Karpas-422 (cell line): ENCODE measurements around the gene HDDC2. TPM values are rescaled to one million over a fixed set of nuclear protein-coding genes. Genes with fewer than 3 reads are reported as not detected.

Experiments
- DNase-seq: peaks from one replicate; pipeline ENCODE4 v3.0.0-alpha.2; 2015
- H2AFZ ChIP-seq: fragments of 200-600 bp; sonication (generic); 2 replicates; pipeline ENCODE4 v1.6.1; 2014; ENCODE audit warnings: antibody characterized with exemption, low read length, mixed read lengths
- H3K27ac ChIP-seq: fragments of 200-600 bp; sonication (generic); 2 replicates; pipeline ENCODE4 v1.5.1; 2014; ENCODE audit warnings: mild to moderate bottlenecking, low read length, moderate library complexity
- H3K27me3 ChIP-seq: fragments of 200-600 bp; sonication (generic); 2 replicates; pipeline ENCODE4 v1.6.1; 2014; ENCODE audit warnings: low read length, mixed read lengths
- H3K36me3 ChIP-seq: fragments of 200-600 bp; sonication (generic); 2 replicates; pipeline ENCODE4 v1.6.1; 2014; ENCODE audit warnings: low read length, mixed read lengths; ENCODE audit not compliant: insufficient read depth
- H3K4me1 ChIP-seq: fragments of 200-600 bp; sonication (generic); 2 replicates; pipeline ENCODE4 v1.6.1; 2014; ENCODE audit warnings: mild to moderate bottlenecking, low read length, mixed read lengths
- H3K4me2 ChIP-seq: fragments of 200-600 bp; sonication (generic); 2 replicates; pipeline ENCODE4 v1.6.1; 2014; ENCODE audit warnings: low read length, low read depth, mild to moderate bottlenecking; ENCODE audit not compliant: poor library complexity, severe bottlenecking
- H3K4me3 ChIP-seq: fragments of 200-600 bp; sonication (generic); 2 replicates; pipeline ENCODE4 v1.5.1; 2014; ENCODE audit warnings: mild to moderate bottlenecking, antibody characterized with exemption, low read length, mixed read lengths
- H3K79me2 ChIP-seq: fragments of 200-600 bp; sonication (generic); 2 replicates; pipeline ENCODE4 v1.6.1; 2014; ENCODE audit warnings: mild to moderate bottlenecking, low read length, mixed read lengths
- H3K9ac ChIP-seq: fragments of 200-600 bp; sonication (generic); 2 replicates; pipeline ENCODE4 v1.6.0; 2014; ENCODE audit warnings: low read length
- H3K9me2 ChIP-seq: fragments of 200-600 bp; sonication (generic), shearing (Covaris generic); replicated peaks from 2 replicates; pipeline ENCODE4 v1.6.0; 2014; ENCODE audit warnings: mild to moderate bottlenecking, low read length, moderate library complexity; ENCODE audit not compliant: insufficient read depth
- H3K9me3 ChIP-seq: fragments of 300-700, 200-600 bp; sonication (generic); 2 replicates; pipeline ENCODE4 v1.6.1; 2014; ENCODE audit warnings: low read length, mixed read lengths
- H4K20me1 ChIP-seq: fragments of 200-600 bp; sonication (generic); 2 replicates; pipeline ENCODE4 v1.6.1; 2014; ENCODE audit warnings: mild to moderate bottlenecking, antibody characterized with exemption, low read length, low read depth; ENCODE audit not compliant: insufficient read depth
- total RNA-seq: library from RNA; depleted of rRNA; stranded (reverse); fragments of >200 nt; shearing (Covaris generic); gene quantifications from 2 replicates; pipeline ENCODE4 v1.2.3, GENCODE V29; 2014; ENCODE audit warnings: low replicate concordance

HDDC2 gene
- total RNA-seq, 1 experiment from 2014 or later, result 167 TPM

DNA sequence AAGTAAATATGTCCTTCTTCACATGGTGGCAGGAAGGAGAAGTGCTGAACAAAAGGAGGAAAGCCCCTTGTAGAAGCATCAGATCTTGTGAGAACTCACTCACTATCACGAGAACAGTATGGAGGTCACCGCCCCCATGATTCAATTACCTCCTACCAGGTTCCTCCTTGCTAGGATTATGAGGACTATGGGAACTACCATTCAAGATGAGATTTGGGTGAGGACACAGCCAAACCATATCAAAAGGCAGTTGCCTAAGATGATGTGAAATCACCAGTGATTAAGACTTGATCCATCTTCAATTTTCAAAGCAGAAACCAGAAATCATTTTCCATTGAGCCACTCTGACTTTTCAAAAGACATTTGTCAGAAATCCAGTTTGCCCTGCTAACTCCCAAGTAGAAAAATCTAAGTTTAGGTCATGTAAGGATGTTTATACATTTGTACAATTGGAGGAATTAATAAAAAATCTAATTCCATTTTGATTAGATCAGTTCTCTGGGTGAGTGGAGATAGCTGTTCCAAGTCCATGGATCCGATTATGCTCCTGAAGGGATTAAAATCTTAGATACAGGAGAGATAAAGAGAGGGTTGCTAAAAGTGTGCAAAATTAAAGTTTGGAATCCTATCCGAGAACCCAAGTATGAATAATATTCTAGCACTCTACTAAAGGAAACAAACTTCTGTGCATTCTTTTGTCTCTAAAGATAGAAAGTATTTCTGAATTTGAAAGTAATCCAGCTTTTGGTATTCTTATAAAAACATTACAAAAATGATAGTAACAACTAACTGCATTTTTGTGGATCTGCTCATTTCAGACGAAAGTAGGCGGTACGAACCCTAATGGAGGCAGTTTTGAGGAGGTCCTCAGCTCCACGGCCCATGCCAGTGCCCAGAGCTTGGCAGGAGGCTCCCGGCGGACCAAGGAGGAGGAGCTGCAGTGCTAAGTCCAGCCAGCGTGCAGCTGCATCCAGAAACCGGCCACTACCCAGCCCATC lies 39.5 kb downstream of the HDDC2 start:
- Histone ChIP-seq H3K4me2 (no peak overlapping the region), H3K79me2 (no peaks in the 10 kb centered on the region), H2AFZ (no peak overlapping the region), H3K9me3 (no peaks in the 10 kb centered on the region), H3K27me3 (no peaks in the 10 kb centered on the region), H3K36me3 (no peaks in the 10 kb centered on the region), H3K9ac (no peak overlapping the region), H3K9me2 (no peaks in the 10 kb centered on the region), H3K27ac (no peak overlapping the region), H3K4me1 (no peaks in the 10 kb centered on the region), H3K4me3 (no peak overlapping the region), H4K20me1 (no peaks in the 10 kb centered on the region)
- no peak for DNase-seq

DNA sequence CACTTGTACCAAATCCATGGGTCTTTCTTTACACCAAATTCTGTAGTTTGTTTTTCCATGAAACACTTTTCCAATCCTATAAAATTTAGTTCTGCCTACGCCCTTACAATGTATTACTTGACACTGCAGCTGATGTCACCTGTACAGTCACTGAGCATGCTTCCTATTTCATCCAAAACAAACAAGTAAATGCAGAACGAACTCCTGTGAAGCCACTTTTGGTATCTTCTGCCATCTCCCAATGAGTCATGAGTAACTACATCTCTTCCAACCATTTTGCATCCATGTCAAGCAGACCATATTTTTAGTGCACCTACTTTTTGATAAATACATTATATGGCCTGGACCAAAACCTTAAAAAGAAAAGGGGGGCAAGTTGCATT lies 42.4 kb downstream of the HDDC2 start:
- Histone ChIP-seq H3K9me2 (no peaks in the 10 kb centered on the region), H3K9me3 (no peaks in the 10 kb centered on the region), H3K4me2 (no peak overlapping the region), H3K36me3 (no peaks in the 10 kb centered on the region), H3K9ac (no peak overlapping the region), H3K79me2 (no peaks in the 10 kb centered on the region), H3K27me3 (no peaks in the 10 kb centered on the region), H3K4me1 (no peaks in the 10 kb centered on the region), H3K27ac (no peak overlapping the region), H2AFZ (no peak overlapping the region), H3K4me3 (no peak overlapping the region), H4K20me1 (no peaks in the 10 kb centered on the region)
- DNase-seq, result no peak

DNA sequence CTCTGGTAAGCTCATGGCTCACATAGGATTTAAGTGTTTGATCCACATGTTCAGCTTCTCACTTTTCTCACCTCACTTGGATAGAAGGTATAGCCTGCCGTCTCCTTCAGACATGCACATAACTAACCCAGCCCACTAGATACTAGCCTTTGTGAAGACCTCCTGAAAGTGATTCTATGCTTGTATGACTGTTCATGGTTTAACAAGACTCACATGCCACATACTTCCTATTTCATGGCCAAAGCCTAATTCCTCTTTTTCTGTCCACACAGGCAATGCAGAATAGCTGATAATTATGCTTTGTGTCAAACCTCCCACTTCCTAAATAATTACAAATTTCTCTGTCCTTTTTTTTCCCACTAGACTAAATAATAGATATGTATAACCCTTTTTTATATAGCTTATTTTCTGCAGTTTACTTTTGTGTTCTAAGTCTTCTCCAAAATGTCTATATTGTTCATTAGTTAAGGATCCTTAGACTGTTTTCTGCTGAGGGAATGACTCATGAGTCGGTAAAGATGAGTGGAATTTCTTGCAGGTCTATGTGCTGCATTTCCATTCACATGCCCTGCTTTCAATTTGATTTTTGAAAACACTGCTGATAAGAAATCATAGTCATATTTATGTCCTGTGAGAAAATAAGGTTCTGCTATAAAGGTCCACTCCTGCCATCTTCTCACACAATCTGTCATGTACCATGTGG lies 43.0 kb downstream of the HDDC2 start:
- H3K4me1 ChIP-seq, result no peaks in the 10 kb centered on the region
- no peaks in the 10 kb centered on the region for H3K9me2 ChIP-seq
- no peak overlapping the region for H3K9ac ChIP-seq
- H3K4me3 ChIP-seq, result no peak overlapping the region
- H3K9me3 ChIP-seq, result no peaks in the 10 kb centered on the region
- H2AFZ ChIP-seq, result no peak overlapping the region
- no peak overlapping the region for H3K4me2 ChIP-seq
- H3K27me3 ChIP-seq, result no peaks in the 10 kb centered on the region
- no peaks in the 10 kb centered on the region for H3K79me2 ChIP-seq
- no peaks in the 10 kb centered on the region for H3K36me3 ChIP-seq
- no peak overlapping the region for H3K27ac ChIP-seq
- no peak for DNase-seq
- H4K20me1 ChIP-seq, result no peaks in the 10 kb centered on the region

DNA sequence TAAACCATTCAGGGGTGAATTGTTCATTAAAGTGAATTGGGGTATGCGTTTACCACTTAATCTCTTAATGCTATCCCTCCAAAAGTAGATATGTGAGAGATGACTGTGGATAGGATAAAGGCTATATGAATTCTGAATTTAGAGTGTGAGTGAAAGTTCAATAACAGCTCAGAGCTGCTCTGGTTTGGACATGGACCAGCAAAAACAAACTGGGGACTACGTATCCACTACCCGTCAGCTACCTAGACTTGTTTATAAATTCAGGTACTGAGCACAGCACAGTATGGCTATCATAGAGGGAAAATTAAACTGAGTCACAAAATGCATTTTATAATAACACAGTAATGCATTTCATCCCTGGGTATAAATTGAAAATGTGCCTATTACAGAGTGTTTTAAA lies 44.4 kb downstream of the HDDC2 start:
- no peaks in the 10 kb centered on the region for H3K27me3 ChIP-seq
- H3K4me2 ChIP-seq, result no peak overlapping the region
- no peak overlapping the region for H3K27ac ChIP-seq
- no peaks in the 10 kb centered on the region for H4K20me1 ChIP-seq
- no peak overlapping the region for H3K4me3 ChIP-seq
- H3K36me3 ChIP-seq, result no peaks in the 10 kb centered on the region
- no peaks in the 10 kb centered on the region for H3K4me1 ChIP-seq
- no peak overlapping the region for H2AFZ ChIP-seq
- H3K9ac ChIP-seq, result no peak overlapping the region
- no peaks in the 10 kb centered on the region for H3K9me3 ChIP-seq
- DNase-seq, result no peak
- no peaks in the 10 kb centered on the region for H3K9me2 ChIP-seq
- no peaks in the 10 kb centered on the region for H3K79me2 ChIP-seq

DNA sequence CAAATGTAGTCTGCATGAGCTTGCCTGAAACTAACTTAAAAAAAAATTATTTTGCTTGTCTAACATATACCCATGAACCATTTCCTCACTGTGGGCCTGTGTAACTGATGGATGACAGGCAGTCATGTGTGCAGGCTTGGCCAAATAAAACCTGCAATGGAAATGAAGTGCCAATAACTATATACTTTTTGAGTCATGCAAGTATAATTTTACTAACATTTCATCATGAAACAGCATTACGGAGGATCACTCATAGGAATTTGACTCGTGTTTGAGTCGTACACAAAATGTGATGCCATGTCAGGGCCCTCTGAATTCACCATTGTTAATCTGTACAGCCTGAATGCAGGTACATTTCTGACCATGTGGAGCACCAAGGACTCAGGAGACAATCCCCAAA lies 46.6 kb downstream of the HDDC2 start:
- Histone ChIP-seq H3K4me2 (no peak overlapping the region), H3K9me3 (no peaks in the 10 kb centered on the region), H2AFZ (no peak overlapping the region), H3K4me1 (no peaks in the 10 kb centered on the region), H3K4me3 (no peak overlapping the region), H3K79me2 (no peaks in the 10 kb centered on the region), H4K20me1 (no peaks in the 10 kb centered on the region), H3K9ac (no peak overlapping the region), H3K27ac (no peak overlapping the region), H3K9me2 (no peaks in the 10 kb centered on the region), H3K27me3 (no peaks in the 10 kb centered on the region), H3K36me3 (no peaks in the 10 kb centered on the region)
- no peak for DNase-seq

DNA sequence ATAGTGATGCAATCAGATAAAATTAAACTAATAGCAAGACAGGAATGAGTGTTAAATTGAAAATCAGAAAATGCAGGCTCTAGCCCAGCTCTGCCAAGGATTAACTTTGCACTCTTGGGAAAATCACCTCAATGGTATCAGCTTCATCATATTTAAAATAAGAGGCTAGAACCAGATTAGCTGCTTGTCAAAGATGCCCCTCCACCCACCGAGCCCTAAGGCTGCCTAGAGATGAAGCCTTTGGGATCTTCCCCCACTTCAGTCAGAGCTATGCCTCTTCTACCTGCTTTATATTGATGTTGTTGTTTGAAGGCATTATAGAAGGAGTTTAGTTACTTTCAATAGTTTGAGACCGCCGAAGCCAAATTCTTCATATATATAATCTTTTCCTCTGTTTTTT lies 47.4 kb downstream of the HDDC2 start:
- Histone ChIP-seq H3K9me2 (no peaks in the 10 kb centered on the region), H2AFZ (no peak overlapping the region), H3K4me3 (no peak overlapping the region), H3K9ac (no peak overlapping the region), H3K4me1 (no peaks in the 10 kb centered on the region), H3K27ac (no peak overlapping the region), H3K9me3 (no peaks in the 10 kb centered on the region), H3K4me2 (no peak overlapping the region), H3K27me3 (no peaks in the 10 kb centered on the region), H3K36me3 (no peaks in the 10 kb centered on the region), H3K79me2 (no peaks in the 10 kb centered on the region), H4K20me1 (no peaks in the 10 kb centered on the region)
- no peak for DNase-seq

DNA sequence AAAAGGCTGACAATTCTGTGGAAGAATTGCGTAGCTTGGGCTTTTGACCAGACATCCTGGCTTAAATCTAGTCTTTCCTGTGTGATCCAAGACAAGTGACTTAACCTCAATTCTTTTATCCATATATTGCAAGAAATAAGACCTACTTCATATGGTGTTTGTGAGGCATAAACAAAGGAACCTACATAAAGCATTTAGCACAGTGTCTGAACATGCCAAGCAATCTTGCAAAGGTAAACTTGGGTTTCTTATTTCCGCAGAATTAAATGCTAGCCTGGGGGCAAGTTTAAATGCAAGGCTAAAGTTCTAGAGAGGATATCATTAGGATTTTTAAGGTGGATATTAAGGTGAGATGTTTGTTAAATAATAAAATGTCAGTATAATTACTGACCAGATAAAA lies 47.9 kb downstream of the HDDC2 start:
- no peaks in the 10 kb centered on the region for H3K27me3 ChIP-seq
- H3K9me3 ChIP-seq, result no peaks in the 10 kb centered on the region
- H3K9ac ChIP-seq, result no peak overlapping the region
- no peaks in the 10 kb centered on the region for H3K9me2 ChIP-seq
- no peaks in the 10 kb centered on the region for H3K4me1 ChIP-seq
- H3K27ac ChIP-seq, result no peak overlapping the region
- H2AFZ ChIP-seq, result no peak overlapping the region
- H3K36me3 ChIP-seq, result no peaks in the 10 kb centered on the region
- no peaks in the 10 kb centered on the region for H4K20me1 ChIP-seq
- no peak for DNase-seq
- H3K79me2 ChIP-seq, result no peaks in the 10 kb centered on the region
- H3K4me3 ChIP-seq, result no peak overlapping the region
- H3K4me2 ChIP-seq, result no peak overlapping the region

DNA sequence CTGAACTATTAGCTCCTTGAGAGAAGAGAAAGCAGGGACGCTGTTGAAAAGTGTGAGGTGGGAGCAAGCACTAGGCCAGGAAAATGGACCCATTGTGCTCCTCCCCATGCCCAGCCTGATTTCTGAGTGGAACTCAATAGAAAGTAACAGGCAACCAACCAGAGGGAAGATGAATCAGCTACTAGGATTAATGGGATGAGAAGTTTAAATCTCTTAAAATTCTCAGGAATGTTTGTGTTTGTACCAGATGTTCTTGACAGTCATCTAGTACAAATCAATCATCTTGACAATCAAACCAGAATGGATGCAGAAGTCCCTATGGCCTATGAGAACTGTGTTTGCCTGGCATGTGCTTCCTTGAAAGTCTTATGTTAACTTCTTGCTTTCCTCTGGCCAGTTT lies 48.9 kb downstream of the HDDC2 start:
- H3K27ac ChIP-seq, result no peak overlapping the region
- no peak overlapping the region for H2AFZ ChIP-seq
- no peak overlapping the region for H3K4me3 ChIP-seq
- no peak for DNase-seq
- H3K9me2 ChIP-seq, result no peaks in the 10 kb centered on the region
- H3K4me2 ChIP-seq, result no peak overlapping the region
- H3K27me3 ChIP-seq, result no peaks in the 10 kb centered on the region
- no peaks in the 10 kb centered on the region for H4K20me1 ChIP-seq
- no peaks in the 10 kb centered on the region for H3K36me3 ChIP-seq
- H3K9me3 ChIP-seq, result no peaks in the 10 kb centered on the region
- H3K9ac ChIP-seq, result no peak overlapping the region
- H3K79me2 ChIP-seq, result no peaks in the 10 kb centered on the region
- no peaks in the 10 kb centered on the region for H3K4me1 ChIP-seq
